Keratinocyte (primary cell): ENCODE data around the gene FHL1. TPM values are rescaled to one million over a fixed set of nuclear protein-coding genes. Genes with fewer than 3 reads are reported as not detected.

Experiments
- DNase-seq: peaks from one replicate; pipeline ENCODE4 v3.0.0-alpha.2; 2011; ENCODE audit warnings: low read depth, missing footprints, low spot score
- FAIRE-seq: peaks from 2 replicates; lab custom pipeline; 2011; peaks lifted over from hg19 to GRCh38; lab: Jason Lieb, UNC
- H2AFZ ChIP-seq: 2 replicates; pipeline ENCODE4 v1.6.0; 2012; ENCODE audit warnings: low read length, control low read depth, inconsistent platforms; ENCODE audit not compliant: control insufficient read depth
- H3K27ac ChIP-seq: 2 replicates; pipeline ENCODE4 v1.5.1; 2011; ENCODE audit warnings: low read length; ENCODE audit not compliant: control insufficient read depth, insufficient read depth
- H3K27me3 ChIP-seq: 3 replicates; pipeline ENCODE4 v1.6.0; 2011; ENCODE audit warnings: low read length; ENCODE audit not compliant: control insufficient read depth, insufficient read depth; ENCODE audit errors: extremely low read depth
- H3K36me3 ChIP-seq, 2 experiments: 2 replicates in 1 of 2; 3 replicates in 1 of 2; pipeline ENCODE4 v1.5.1; 2011; ENCODE audit warnings: low read length in 2 of 2, mild to moderate bottlenecking in 1 of 2; ENCODE audit not compliant: control insufficient read depth in 2 of 2, insufficient read depth in 2 of 2; ENCODE audit errors: extremely low read depth in 1 of 2
- H3K4me1 ChIP-seq: 3 replicates; pipeline ENCODE4 v1.5.1; 2011; ENCODE audit warnings: low read length; ENCODE audit not compliant: control insufficient read depth, insufficient read depth; ENCODE audit errors: extremely low read depth
- H3K4me2 ChIP-seq: 3 replicates; pipeline ENCODE4 v1.6.0; 2011; ENCODE audit warnings: low read depth, low read length; ENCODE audit not compliant: control insufficient read depth, insufficient read depth; ENCODE audit errors: extremely low read depth
- H3K4me3 ChIP-seq, 3 experiments: fragments of 200-600 bp in 1 of 3; sonication (generic) in 1 of 3; 2 replicates in 2 of 3; 3 replicates in 1 of 3; pipeline ENCODE4 v1.5.1; 2011 to 2016; ENCODE audit warnings: low read length in 3 of 3, mild to moderate bottlenecking in 3 of 3, control low read depth in 2 of 3, inconsistent platforms in 1 of 3, low read depth in 1 of 3, mixed read lengths in 1 of 3, mixed run types in 1 of 3, moderate library complexity in 1 of 3; ENCODE audit not compliant: control insufficient read depth in 2 of 3, insufficient read depth in 2 of 3; ENCODE audit errors: extremely low read depth in 1 of 3
- H3K79me2 ChIP-seq: 2 replicates; pipeline ENCODE4 v1.6.0; 2012; ENCODE audit warnings: low read length; ENCODE audit not compliant: control insufficient read depth, insufficient read depth
- H3K9ac ChIP-seq: 3 replicates; pipeline ENCODE4 v1.6.0; 2011; ENCODE audit warnings: low read length; ENCODE audit not compliant: control insufficient read depth, insufficient read depth; ENCODE audit errors: extremely low read depth
- H3K9me1 ChIP-seq: 3 replicates; pipeline ENCODE4 v1.6.0; 2011; ENCODE audit warnings: low read length; ENCODE audit not compliant: control insufficient read depth, insufficient read depth; ENCODE audit errors: extremely low read depth
- H3K9me3 ChIP-seq: 2 replicates; pipeline ENCODE4 v1.5.1; 2012; ENCODE audit warnings: low read depth, low read length; ENCODE audit not compliant: control insufficient read depth
- H4K20me1 ChIP-seq: 3 replicates; pipeline ENCODE4 v1.6.0; 2011; ENCODE audit warnings: low read length; ENCODE audit not compliant: control insufficient read depth, insufficient read depth; ENCODE audit errors: extremely low read depth
- CTCF ChIP-seq, 3 experiments: IDR thresholded peaks in 1 of 3; conservative IDR thresholded peaks in 1 of 3; optimal IDR thresholded peaks in 1 of 3; 2 replicates in 2 of 3; 3 replicates in 1 of 3; pipeline versions ENCODE3 to v1.5.1; 2011; ENCODE audit warnings: low read length in 3 of 3, mild to moderate bottlenecking in 3 of 3, moderate library complexity in 2 of 3, control low read depth in 1 of 3, inconsistent platforms in 1 of 3; ENCODE audit not compliant: insufficient read depth in 2 of 3; ENCODE audit errors: extremely low read depth in 1 of 3
- EZH2 ChIP-seq: IDR thresholded peaks from one replicate; pipeline ENCODE4 v1.6.1; 2012; ENCODE audit warnings: inconsistent platforms, mild to moderate bottlenecking, low read length, moderate library complexity
- dilution Hi-C: fragments of 300-500 bp; cut with MboI; formaldehyde crosslinking; loops from one replicate; pipeline ENCODE4 v1.7.0; 2020; ENCODE audit warnings: low sequenced_read_pairs; ENCODE audit not compliant: extremely low pct_ligation_motif_present
- polyA plus RNA-seq, 5 experiments: library from polyadenylated mRNA; depleted of rRNA in 3 of 5; stranded (reverse) in 3 of 5; stranded (forward) in 1 of 5; unstranded in 1 of 5; fragments of >200 nt; gene quantifications; 1 replicate in 1 of 5; 2 replicates in 3 of 5; 3 replicates in 1 of 5; pipeline versions ENCODE4 v1.2.1 to v1.2.3, GENCODE V29; 2011 to 2012; ENCODE audit warnings: missing spikeins in 2 of 5, low read depth in 1 of 5, low replicate concordance in 1 of 5

FHL1 gene
- polyA plus RNA-seq, 1 donor (not counting 4 experiments of a cell fraction or from before 2014, with no cell fraction given), result 203 TPM

- Histone ChIP-seq H3K36me3 (no peaks in the 10 kb centered on the region), H4K20me1 (no peaks in the 10 kb centered on the region), H2AFZ (no peak overlapping the region), H3K4me3 (no peak overlapping the region), H3K9me1 (no peaks in the 10 kb centered on the region), H3K27me3 (peaks cover 4% of the 10 kb centered on the region), H3K9me3 (no peaks in the 10 kb centered on the region), H3K4me1 (peaks cover 3% of the 10 kb centered on the region), H3K9ac (no peak overlapping the region), H3K79me2 (no peaks in the 10 kb centered on the region), H3K27ac (no peak overlapping the region), H3K4me2 (no peak overlapping the region)
- TF ChIP-seq EZH2 (no peak), CTCF (optimal IDR thresholded peaks at IDR 0.05 in 1 of 3, IDR thresholded peaks at IDR 0.05 in 1 of 3, conservative IDR thresholded peaks at IDR 0.05 in 1 of 3; ENCODE audit: extremely low read depth in 1 of 3, insufficient read depth in 2 of 3, low read length in 3 of 3) (no peak)
- dilution Hi-C loops, result no loop called here
- FAIRE-seq (no peak), DNase-seq (no peak)
Observed at GRCh38 chrX:136141569-136141968, 5.8 kb upstream of the FHL1 start.

DNA sequence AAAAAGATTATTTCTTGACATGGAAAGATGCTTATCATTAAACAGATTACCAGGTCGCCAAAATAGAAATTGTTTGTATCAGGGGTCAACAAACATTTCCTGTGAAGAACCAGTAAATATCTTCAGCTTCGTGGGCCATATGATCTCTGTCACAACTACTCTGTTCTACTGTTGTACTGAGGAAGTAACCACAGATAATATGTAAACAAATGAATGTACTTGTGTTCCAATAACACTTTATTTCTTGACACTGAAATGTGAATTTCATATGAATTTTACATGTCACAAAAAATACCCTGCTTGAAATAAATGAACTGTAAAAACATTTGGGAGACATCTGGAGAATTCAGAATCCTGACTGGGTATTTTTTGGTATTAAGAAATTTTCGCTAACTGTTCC, 4.7 kb upstream of the FHL1 start:
- Histone ChIP-seq H4K20me1 (no peaks in the 10 kb centered on the region), H2AFZ (no peak overlapping the region), H3K79me2 (no peaks in the 10 kb centered on the region), H3K27me3 (peaks cover 4% of the 10 kb centered on the region), H3K4me3 (no peak overlapping the region), H3K4me1 (peaks cover 3% of the 10 kb centered on the region), H3K36me3 (no peaks in the 10 kb centered on the region), H3K9me3 (no peaks in the 10 kb centered on the region), H3K9ac (no peak overlapping the region), H3K4me2 (no peak overlapping the region), H3K27ac (no peak overlapping the region), H3K9me1 (no peaks in the 10 kb centered on the region)
- no peak for TF ChIP-seq EZH2
- TF ChIP-seq CTCF (optimal IDR thresholded peaks at IDR 0.05 in 1 of 3, IDR thresholded peaks at IDR 0.05 in 1 of 3, conservative IDR thresholded peaks at IDR 0.05 in 1 of 3; ENCODE audit: extremely low read depth in 1 of 3, insufficient read depth in 2 of 3, low read length in 3 of 3), result no peak
- dilution Hi-C loops, result no loop called here
- DNase-seq (no peak), FAIRE-seq (no peak)
